ENCODE data around the gene CEP126.
"Not testable (repeated sequence)": the region's sequence is repeated elsewhere in the genome, so short reads cannot be mapped to it uniquely, and the experiment has no call there.

The CEP126 gene

DNA sequence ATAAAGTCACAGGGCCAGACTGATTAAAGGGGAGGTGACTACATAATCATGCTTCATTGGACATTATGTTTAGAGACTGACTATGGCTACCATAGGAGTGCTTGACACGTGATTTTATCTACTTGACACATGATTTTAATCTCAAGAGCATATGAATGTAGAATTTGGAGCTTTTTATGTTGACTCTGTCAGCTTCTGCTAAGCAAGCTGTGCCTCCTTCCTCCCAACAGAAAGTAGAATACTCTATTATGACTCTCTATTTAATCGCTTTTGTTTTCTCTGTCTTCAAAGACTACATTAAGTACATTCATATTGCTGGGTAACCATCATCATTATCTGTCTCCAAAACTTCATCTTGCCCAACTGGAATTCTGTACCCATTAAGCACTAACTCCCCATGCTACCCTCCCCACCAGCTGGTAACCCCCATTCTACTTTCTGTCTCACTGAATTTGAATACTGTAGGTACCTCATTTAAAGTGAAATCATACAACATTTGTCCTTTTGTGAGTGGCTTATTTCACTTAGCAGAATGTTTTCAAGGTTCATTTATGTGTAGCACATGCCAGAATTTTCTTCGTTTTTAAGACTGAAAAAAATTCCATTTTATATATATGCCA is 26.2 kb downstream of the CEP126 start:
- no peak for DNase-seq

DNA sequence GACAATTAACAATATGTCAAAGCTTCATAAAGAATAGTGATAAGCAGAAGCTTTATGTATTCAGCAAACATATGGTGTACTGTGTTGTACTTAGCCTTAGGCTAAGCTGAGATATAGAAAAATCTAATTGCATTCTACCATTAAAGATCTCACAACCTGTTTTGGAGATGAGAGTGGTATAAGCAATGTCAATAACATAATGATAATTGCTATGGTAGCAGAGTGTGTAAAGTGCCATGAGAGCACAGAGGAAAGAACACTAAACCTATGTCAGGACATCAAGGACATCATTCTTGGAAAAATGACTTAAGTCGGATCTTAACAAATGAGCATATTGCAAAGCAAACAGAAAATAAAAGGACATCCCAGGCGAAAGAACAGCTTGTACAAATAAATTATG is 30.1 kb downstream of the CEP126 start:
- no peak for DNase-seq

DNA sequence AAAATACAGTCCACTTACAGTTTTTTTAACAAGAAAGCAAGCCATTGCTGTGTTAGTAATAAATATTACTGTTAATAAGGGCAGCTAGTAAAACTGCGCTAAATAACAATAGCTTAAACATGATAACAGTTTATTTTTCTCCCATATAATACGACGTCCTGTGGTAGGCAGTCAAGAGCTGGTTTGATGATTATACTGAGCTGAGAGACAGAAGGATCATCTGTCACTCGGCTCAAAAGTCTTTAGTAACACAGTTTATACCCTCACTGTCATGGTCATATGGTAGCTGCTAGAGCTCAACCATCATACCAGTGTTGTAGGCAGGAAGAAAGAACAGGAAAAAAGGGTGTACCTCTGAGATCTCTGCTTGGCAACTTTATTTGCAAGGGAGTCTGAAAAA is 30.6 kb downstream of the CEP126 start:
- no peak for DNase-seq

DNA sequence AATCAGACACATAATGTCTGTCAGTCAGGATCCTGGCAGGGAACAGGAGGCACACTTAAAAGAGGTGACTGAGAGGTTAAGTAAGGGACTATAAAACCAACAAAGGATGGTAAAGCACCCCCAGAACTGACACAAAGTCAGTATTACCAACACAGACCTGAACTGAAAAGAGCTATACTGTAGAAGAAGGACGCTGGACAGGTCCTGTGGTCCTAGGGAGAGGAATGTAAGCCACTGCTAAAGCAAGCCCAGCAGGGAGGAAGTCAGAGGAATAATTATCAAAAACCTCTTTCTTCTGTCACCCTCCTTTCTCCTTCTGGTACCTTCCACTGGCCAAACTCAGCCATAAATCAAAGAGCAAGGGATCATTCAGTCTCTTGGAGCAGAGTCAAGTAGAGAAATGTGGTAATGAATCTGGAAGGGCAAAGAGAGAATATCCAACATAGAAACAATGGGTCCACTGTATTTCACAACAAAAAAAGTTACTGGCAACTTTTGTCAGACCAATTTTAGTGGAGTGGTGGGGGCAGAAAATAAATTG is 34.9 kb downstream of the CEP126 start:
- no peak for DNase-seq

DNA sequence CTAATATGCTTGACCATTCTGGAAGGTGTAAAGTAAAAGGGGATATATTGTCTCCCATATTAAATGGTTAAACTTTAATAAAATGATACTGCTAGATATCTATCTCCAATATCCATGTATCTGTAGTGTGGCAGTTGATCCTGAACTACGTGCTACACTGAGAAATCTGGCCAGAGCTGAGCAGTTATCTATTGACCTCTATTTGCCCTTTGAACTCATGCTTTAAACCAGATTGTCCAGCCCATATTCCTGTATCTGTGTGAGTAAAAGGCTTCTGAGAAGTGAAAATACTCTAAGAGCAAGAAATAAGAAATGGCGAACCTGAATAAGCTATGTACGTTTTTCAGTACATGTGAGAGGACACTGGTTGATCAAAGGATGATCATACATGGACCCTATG is 40.5 kb downstream of the CEP126 start:
- no peak for DNase-seq

DNA sequence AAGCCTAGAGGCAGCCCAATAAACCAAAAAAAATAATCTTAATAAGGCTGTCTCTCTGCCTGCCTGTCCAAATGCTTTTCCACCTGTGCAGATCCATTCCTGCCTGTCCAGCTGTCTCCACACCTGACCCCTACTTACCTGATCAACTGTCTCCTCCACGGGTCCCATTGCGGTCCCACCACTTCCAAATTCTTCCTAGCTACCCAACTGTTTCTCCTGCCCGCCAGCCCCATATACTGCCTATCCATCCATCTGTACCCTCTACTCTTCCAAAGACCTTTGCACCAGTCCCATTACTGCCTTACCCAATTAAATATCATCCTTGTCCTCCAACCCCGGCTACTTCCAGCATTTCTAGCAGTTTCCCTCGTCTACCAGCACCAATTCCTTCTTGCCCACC is 40.9 kb downstream of the CEP126 start:
- DNase-seq = no peak

DNA sequence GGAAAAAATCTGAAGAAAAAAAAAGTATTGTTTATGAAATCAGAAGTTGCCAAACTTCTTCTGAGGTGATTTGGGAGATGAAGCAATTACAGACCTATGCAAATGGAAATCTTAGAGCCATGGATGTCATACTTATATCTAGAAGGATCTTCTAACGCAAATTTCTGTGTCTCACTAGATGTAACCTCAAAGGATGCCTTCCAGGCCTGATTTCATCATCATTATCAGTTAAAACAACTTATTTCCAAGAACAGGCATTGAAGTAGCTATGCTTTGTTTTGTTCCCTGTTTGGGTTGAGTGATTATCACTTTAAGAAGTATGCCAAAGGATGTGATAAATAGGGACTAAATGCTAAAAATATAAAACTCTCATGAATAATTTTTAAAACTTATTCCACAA is 45.4 kb downstream of the CEP126 start:
- DNase-seq = no peak

DNA sequence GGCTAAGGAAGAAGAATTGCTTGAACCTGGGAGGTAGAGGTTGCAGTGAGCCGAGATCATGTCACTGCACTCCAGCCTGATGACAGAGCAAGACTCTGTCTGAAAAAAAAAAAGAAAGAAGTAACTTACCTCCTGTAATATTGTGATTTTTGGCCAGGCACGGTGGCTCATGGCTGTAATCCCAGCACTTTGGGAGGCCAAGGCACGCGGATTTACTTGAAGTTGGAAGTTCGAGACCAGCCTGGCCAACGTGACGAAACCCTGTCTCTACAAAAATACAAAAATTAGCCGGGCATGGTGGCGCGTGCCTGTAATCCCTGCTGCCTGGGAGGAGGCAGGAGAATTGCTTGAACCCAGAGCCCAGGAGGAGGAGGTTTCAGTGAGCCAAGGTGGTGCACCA is 49.4 kb downstream of the CEP126 start:
- not testable (repeated sequence) for DNase-seq

DNA sequence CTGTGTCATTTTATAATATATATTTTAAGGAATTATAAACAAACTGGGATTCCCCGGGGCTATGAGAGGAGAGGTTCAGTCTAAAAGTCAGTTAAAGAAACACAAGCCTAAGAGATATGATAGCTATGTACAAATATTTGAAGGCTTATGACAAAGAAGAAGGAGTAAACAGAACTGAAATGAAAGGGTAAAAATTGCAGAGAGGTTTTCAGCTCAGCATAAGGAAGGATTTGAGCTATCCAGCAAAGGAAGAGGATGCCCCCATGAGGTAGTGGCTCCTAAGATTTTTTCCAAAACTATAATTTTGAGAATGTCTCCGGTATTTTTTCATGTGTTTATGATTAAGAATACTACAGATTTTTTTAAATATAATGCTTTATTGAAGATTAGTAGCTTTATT is 59.4 kb downstream of the CEP126 start:
- DNase-seq = no peak

DNA sequence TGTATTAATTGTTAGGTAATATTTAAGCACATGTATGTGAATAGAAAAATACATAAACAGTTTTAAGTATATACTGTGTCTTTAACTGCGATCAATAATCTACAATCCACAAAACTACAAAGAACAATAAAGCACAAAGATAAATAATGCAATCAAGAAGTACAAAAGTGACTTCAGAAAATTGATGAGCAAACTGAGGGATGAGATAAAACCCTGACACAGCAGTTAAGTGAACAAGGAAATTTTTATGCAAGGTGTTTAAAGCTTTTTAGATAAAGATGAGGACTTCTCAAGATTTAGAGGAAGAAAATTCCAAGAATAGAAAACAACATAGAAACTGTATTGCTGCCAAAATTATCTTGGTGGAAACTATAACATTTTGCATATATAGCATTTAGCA is 60.0 kb downstream of the CEP126 start:
- DNase-seq = no peak

DNA sequence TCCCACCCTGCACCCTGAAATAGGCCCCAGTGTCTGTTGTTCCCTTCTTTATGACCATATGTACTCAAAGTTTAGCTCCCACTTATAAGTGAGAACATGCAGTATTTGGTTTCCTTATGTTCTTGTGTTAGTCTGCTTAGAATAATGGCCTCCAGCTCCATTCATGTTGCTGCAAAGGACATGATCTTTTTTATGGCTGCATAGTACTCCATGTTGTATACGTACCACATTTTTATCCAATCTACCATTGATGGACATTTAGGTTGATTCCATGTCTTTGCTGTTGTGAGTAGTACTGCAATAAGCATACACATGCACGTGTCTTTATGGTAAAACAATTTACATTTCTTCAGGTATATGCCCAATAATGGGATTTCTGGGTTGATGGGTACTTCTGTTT is 60.9 kb downstream of the CEP126 start:
- no peak for DNase-seq

DNA sequence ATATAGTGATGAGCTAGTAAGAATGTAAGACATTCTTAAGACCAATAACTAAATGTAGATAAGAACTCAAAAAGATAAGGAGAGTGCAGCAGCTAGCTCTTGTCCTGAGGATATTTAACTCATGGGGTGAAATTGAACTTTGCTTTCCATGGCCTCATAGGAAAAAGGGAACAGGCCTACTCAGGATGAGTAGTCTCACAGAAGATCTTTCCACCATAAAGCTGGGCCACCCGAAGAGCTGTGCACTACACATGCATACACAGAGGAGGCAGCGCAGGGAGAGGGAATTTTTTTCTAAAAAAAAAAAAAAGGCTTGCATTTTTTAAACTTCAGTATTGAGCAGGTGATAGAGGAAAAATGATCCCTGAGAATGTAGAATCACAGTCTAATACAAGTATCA is 72.6 kb downstream of the CEP126 start:
- no peak for DNase-seq

DNA sequence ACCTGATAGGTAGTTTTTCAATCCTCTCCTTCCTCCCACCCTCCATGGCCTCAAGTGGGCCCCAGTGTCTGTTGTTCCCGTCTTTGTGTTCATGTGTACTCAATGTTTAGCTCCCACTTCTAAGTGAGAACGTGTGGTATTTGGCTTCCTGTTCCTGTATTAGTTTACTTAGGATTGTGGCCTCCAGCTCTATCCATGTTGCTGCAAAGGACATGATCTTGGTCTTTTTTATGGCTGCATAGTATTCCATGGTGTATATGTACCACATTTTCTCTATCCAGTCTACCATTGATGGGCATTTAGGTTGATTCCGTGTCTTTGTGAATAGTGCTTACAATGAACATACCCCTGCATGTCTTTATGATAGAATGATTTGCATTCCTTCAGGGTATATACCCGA is 78.4 kb downstream of the CEP126 start:
- DNase-seq = no peak

DNA sequence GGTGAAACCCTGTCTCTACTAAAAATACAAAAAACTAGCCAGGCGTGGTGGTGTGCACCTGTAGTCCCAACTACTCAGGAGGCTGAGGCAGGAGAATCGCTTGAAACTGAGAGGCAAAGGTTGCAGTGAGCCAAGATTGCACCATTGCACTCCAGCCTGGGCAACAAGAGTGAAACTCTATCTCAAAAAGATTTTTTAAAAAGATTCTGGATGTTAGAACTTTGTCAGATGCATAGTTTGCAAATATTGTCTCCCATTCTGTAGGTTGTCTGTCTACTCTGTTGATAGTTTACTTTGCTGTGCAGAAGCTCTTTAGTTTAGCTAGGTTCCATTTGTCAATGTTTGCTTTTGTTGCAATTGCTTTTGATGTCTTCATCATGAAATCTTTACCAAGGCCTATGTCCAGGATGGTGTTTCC is 79.3 kb downstream of the CEP126 start:
- DNase-seq = not testable (repeated sequence)

DNA sequence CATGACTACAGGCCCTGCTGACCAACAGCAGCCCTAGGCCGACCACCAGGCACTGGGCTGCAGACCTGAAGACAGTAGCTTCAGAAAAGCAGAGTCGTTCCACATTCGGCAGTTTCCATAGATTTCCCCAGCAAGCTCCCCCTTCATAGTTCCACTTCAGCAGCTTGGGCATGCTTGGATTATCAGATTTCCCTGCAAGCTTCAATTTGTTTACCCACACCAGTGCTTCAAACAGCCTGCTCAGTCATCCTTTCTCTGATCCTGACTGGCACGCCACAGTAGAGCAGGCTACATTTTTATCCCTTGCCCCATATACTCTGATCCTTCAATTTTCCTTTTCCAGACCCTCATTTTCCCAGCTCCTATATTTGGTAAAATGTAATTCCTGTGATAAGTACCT is 81.3 kb downstream of the CEP126 start:
- DNase-seq = no peak

DNA sequence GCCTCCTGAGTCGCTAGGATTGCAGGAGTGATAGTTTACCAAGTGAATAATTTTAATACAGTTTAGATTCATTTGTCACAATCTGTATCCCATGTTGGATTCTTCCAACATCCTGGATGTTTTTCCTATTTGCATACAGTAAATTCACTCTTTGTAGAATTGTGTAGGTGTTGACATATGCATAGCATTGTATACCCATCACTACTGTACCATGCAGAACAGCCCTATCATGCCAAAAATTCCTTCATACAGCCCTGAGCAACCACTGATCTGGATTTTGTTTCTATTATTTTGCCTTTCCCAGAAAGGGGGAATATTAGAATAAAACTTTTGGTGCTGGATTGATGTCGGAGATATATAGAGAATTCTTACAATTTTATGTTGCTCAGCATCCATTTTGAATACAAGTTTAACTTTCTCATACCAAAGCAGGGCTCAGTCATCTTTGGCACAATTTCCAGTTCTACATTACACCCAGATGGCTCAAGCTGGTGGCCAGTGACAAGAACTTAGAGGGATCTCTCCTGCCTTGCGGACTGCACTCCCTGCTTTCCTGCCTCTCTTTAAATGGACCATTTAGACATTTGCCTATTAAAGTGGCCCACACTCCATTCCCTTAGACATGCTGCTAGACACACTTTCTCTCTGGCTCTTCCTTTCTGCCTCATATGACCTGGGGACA is 87.0 kb downstream of the CEP126 start:
- no peak for DNase-seq

DNA sequence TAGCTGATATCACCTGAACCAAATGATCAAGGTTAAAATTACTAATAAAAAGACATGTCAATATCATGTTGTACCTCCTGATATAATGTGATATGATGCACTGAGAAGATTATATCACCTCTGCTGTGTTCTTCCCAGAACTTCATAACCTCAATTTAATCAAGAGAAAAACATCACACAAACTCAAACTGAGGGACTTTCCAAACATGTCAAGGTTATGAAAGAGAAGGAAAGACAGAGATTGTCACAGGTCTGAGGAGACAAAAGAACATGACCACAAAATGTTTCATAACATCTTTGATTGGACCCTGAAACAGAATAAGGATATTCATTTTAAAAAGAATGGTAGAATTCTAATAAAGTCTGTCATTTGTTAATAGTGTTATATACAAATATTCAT is 89.4 kb downstream of the CEP126 start:
- DNase-seq = no peak

DNA sequence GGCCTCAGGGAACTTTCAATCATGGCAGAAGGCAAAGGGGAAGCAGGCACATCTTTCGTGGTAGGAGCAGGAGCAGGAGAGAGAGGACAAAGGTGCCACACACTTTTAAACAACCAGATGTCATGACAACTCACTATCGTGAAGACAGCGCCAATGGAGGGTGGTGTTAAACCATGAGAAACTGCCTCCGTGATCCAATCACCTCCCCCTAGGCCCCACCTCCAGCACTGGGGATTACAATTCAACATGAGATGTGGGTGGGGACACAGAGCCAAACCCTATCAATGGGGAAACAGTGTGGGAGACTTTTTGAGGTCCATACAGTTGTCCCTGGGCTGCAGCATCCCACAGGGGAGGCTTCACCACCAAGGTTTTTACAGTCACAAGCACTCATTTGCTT is 90.5 kb downstream of the CEP126 start:
- no peak for DNase-seq

DNA sequence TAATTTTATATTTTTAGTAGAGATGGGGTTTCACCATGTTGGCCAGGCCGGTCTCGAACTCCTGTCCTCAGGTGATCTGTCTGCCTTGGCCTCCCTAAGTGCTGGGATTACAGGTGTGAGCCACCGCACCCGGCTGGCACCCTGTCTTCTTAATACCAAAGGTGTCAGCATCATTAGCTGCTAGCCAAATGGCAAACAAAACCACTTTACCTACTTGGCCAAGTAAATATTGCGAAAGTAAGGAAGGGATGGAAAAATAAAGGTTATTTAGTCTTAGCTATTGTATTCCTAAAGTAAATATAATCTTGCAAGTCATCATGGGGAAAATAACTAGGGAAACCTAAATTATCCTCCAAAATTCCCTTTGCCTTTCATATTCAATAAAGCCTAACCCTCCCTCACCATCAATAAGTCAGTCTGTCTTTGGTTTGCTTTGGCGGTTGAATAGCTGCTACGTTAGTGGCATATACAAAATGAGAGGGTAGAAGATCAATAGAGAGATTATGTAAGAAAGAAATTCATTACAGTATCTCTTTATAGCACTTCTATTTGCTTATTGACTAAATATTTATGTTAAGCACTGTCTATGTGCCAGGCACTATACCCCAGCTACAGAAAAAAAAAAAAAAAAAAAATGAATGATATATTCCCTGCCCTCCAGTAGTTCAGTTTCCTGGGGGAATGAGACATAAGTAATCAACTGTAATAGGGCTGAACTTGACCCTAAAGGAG is 92.2 kb downstream of the CEP126 start:
- no peak for DNase-seq

DNA sequence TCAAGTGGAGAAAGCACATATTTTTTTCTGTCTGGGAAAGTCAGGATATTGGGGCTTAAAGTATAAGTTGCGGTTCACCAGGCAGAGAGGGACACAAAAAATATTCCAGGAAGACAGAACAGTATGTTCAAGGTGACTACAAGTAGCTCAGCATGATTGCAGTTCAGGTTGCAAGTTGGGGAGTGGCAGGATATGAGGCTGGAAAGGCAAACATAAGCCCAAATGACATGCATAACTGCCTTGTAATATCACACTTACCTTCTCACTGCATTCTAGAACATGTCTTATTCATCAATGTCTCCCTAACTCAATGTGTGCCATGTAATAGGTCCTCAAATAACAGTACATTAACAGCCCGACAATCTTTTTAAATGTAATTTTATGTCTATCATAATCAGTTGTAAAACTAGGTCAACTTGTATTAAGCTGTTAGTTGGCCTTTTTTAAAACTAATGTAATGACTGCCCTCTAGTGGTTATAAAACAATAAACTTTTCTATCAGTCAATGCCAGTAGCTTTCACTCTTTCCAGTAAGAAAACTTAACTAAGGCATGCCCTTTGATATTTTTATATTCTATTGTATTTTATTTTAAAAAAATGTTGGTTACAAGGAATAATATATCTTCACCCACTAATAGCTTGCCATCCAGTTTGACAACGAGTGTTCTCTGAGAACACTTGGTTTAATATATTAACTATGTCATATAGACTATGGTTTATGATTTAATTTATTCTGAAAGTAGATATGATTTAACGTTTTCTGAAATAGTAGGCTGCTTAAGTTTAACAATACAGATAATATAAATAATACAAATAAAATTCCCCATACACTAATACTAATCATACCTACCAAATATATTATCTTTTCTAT is 93.0 kb downstream of the CEP126 start:
- DNase-seq = peak; percentile 24

DNA sequence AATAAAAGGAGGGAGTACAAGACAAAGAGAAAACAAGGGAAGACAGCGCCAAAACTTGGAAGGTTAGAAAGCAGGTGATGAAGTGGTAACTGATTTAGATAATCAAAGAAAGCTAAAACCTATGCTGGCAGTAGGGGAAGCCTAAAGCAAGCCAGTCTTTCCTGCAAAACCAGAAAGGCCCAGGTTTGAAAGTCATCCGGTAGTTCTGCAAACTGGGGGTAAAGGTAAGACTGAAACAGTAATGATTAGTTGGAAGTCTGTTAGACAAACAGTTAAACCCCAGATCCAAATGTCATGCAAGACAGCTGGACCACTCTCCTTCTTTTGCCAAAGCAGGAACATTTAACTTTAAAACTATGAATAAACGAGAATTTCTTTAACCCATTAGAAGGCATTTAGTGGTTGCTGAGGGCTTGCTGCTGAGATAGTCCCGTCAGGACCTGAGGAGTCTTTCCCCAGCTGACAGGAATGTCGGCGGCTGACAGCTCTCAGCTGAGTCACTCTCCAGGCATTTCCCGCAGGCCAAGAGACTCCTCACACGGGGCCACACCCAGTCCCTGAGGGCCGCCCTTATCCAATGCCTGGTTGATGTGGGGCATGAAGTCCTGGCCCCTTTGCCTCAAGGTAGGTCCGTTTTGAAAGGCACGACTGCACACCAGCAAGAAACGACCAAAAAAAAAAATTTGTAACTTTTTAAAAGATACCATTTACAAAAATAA is 96.1 kb downstream of the CEP126 start:
- no peak for DNase-seq

DNA sequence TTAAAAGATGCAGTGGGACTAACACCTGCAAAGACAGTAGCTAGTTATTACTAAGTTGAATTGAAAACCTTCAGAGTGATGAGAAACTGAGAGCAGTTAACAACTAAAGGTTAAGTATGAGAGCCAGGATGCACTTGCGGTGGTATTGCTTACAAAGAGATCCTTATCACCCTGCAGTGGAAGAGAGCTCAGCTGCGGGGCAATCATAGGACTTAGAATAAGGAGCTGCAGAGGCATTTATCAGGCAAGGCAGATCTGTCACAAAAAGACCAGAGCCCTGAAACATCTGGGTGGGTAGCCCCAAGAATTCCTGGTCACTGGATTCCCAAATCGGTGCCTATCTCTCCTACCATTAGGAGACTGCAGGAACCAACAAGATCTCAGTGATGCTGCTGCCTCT is 98.1 kb downstream of the CEP126 start:
- DNase-seq = no peak
